ENCODE results near the gene NABP1.

GRCh38 chr2:191680639-191681038 is 2.7 kb downstream of the NABP1 start:
- no peak for TF ChIP-seq POLR2A (IDR thresholded peaks at IDR 0.05; ENCODE audit: low read length)
- no peak for TF ChIP-seq GATA1 (IDR thresholded peaks at IDR 0.05; ENCODE audit: low read depth, low read length)

Measured in erythroblast (primary cell).